ENCODE measurements around the gene PRRC2A.

PRRC2A gene

GRCh38 chr6:31634969-31635575 lies 14.6 kb downstream of the PRRC2A start:
- ChIA-PET POLR2A (interaction anchor here (1.0 to 2.0 kb wide), 5 partner anchors 10 to 88 kb away, joined by 3 to 11 read pairs (median 7); partner anchors contain the start of genes ATP6V1G2, BAG6, LY6G5B and NFKBIL1), CTCF (interaction anchor here (1.1 kb wide), 1 partner anchor 17 kb away, joined by 3 read pairs; no protein-coding TSS in a partner anchor)
- no peak for DNase-seq (ENCODE audit: extremely low spot score)
- TF ChIP-seq NFRKB (IDR thresholded peaks at IDR 0.05) = no peak
- no peak for TF ChIP-seq ELF4 (IDR thresholded peaks at IDR 0.05)
- TF ChIP-seq ZNF384 (IDR thresholded peaks at IDR 0.05) = no peak
- no peak for TF ChIP-seq TARDBP (IDR thresholded peaks at IDR 0.05)
- no peak for TF ChIP-seq LEF1 (IDR thresholded peaks at IDR 0.05; ENCODE audit: borderline replicate concordance)
- TF ChIP-seq FOXM1 (IDR thresholded peaks at IDR 0.05; ENCODE audit: borderline replicate concordance) = no peak
- no peak for TF ChIP-seq SP1 (IDR thresholded peaks at IDR 0.05)
- TF ChIP-seq L3MBTL2 (conservative IDR thresholded peaks at IDR 0.05) = no peak
- no peak for TF ChIP-seq ARNT (IDR thresholded peaks at IDR 0.05)
- no peak for TF ChIP-seq FOXK2 (IDR thresholded peaks at IDR 0.05)
- no peak for TF ChIP-seq FOXA1 (IDR thresholded peaks at IDR 0.05)
- no peak for TF ChIP-seq CTBP1 (IDR thresholded peaks at IDR 0.05; ENCODE audit: borderline replicate concordance)
- TF ChIP-seq BHLHE40 (IDR thresholded peaks at IDR 0.05; ENCODE audit: borderline replicate concordance) = no peak

GRCh38 chr6:31636698-31637596 lies 16.4 kb downstream of the PRRC2A start:
- no peak for DNase-seq (ENCODE audit: extremely low spot score)
- TF ChIP-seq ARNT (IDR thresholded peaks at IDR 0.05) = no peak
- TF ChIP-seq SP1 (IDR thresholded peaks at IDR 0.05) = no peak
- no peak for TF ChIP-seq ZNF384 (IDR thresholded peaks at IDR 0.05)
- no peak for TF ChIP-seq L3MBTL2 (conservative IDR thresholded peaks at IDR 0.05)
- TF ChIP-seq FOXM1 (IDR thresholded peaks at IDR 0.05; ENCODE audit: borderline replicate concordance) = no peak
- TF ChIP-seq HDGF (IDR thresholded peaks at IDR 0.05; ENCODE audit: borderline replicate concordance) = no peak
- no peak for TF ChIP-seq NFRKB (IDR thresholded peaks at IDR 0.05)
- TF ChIP-seq PKNOX1 (IDR thresholded peaks at IDR 0.05) = no peak
- no peak for TF ChIP-seq TARDBP (IDR thresholded peaks at IDR 0.05)
- TF ChIP-seq LEF1 (IDR thresholded peaks at IDR 0.05; ENCODE audit: borderline replicate concordance) = no peak
- TF ChIP-seq BHLHE40 (IDR thresholded peaks at IDR 0.05; ENCODE audit: borderline replicate concordance) = no peak
- no peak for TF ChIP-seq CTBP1 (IDR thresholded peaks at IDR 0.05; ENCODE audit: borderline replicate concordance)
- no peak for TF ChIP-seq FOXA1 (IDR thresholded peaks at IDR 0.05)
- no peak for TF ChIP-seq FOXK2 (IDR thresholded peaks at IDR 0.05)
- TF ChIP-seq SUZ12 (IDR thresholded peaks at IDR 0.05) = no peak
- TF ChIP-seq ELF4 (IDR thresholded peaks at IDR 0.05) = no peak
- ChIA-PET POLR2A (interaction anchor here (0.6 to 3.7 kb wide), 10 partner anchors 9 to 90 kb away, joined by 3 to 20 read pairs (median 4); partner anchors contain the start of genes ATP6V1G2, BAG6, C6orf47 and GPANK1), CTCF (no interaction called here)

- POLR2A ChIA-PET = interaction anchor here (1.0 to 3.7 kb wide), 8 partner anchors 10 to 92 kb away, joined by 3 to 20 read pairs (median 4); partner anchors contain the start of genes ATP6V1G2, BAG6, C6orf47 and CSNK2B
- no peak for DNase-seq (ENCODE audit: extremely low spot score)
- CTCF ChIA-PET = no interaction called here
- TF ChIP-seq FOXA1 (IDR thresholded peaks at IDR 0.05) (no peak), FOXK2 (IDR thresholded peaks at IDR 0.05) (no peak), ELF4 (IDR thresholded peaks at IDR 0.05) (no peak), FOXM1 (IDR thresholded peaks at IDR 0.05; ENCODE audit: borderline replicate concordance) (no peak), L3MBTL2 (conservative IDR thresholded peaks at IDR 0.05) (no peak), PKNOX1 (IDR thresholded peaks at IDR 0.05) (no peak), NFRKB (IDR thresholded peaks at IDR 0.05) (no peak), TARDBP (IDR thresholded peaks at IDR 0.05) (no peak), CTBP1 (IDR thresholded peaks at IDR 0.05; ENCODE audit: borderline replicate concordance) (no peak)
Measured at GRCh38 chr6:31639043-31639442, 18.5 kb downstream of the PRRC2A start.

- no peak for DNase-seq (ENCODE audit: extremely low spot score)
- ChIA-PET CTCF (no interaction called here), POLR2A (interaction anchor here (1.0 to 3.7 kb wide), 7 partner anchors 10 to 93 kb away, joined by 3 to 20 read pairs (median 5); partner anchors contain the start of genes ATP6V1G2, BAG6, C6orf47 and CSNK2B)
- TF ChIP-seq HDGF (IDR thresholded peaks at IDR 0.05; ENCODE audit: borderline replicate concordance) (no peak), FOXK2 (IDR thresholded peaks at IDR 0.05) (no peak), NFRKB (IDR thresholded peaks at IDR 0.05) (no peak), ARNT (IDR thresholded peaks at IDR 0.05) (no peak), CTBP1 (IDR thresholded peaks at IDR 0.05; ENCODE audit: borderline replicate concordance) (no peak), BHLHE40 (IDR thresholded peaks at IDR 0.05; ENCODE audit: borderline replicate concordance) (no peak), LEF1 (IDR thresholded peaks at IDR 0.05; ENCODE audit: borderline replicate concordance) (no peak), TARDBP (IDR thresholded peaks at IDR 0.05) (no peak), SP1 (IDR thresholded peaks at IDR 0.05) (no peak), FOXM1 (IDR thresholded peaks at IDR 0.05; ENCODE audit: borderline replicate concordance) (no peak), ZNF384 (IDR thresholded peaks at IDR 0.05) (no peak)
Measured at GRCh38 chr6:31639449-31639861, 18.9 kb downstream of the PRRC2A start.

GRCh38 chr6:31640612-31641011 lies 20.1 kb downstream of the PRRC2A start:
- ChIA-PET CTCF (no interaction called here), POLR2A (interaction anchor here (1.2 to 3.7 kb wide), 3 partner anchors 10 to 20 kb away, joined by 5 to 20 read pairs (median 19); partner anchors contain the start of genes BAG6 and C6orf47)
- TF ChIP-seq LEF1 (IDR thresholded peaks at IDR 0.05; ENCODE audit: borderline replicate concordance) = no peak
- TF ChIP-seq FOXK2 (IDR thresholded peaks at IDR 0.05) = no peak
- TF ChIP-seq ZNF384 (IDR thresholded peaks at IDR 0.05) = no peak
- TF ChIP-seq SP1 (IDR thresholded peaks at IDR 0.05) = no peak
- TF ChIP-seq SUZ12 (IDR thresholded peaks at IDR 0.05) = no peak
- TF ChIP-seq ARNT (IDR thresholded peaks at IDR 0.05) = no peak
- no peak for TF ChIP-seq L3MBTL2 (conservative IDR thresholded peaks at IDR 0.05)
- no peak for TF ChIP-seq BHLHE40 (IDR thresholded peaks at IDR 0.05; ENCODE audit: borderline replicate concordance)
- TF ChIP-seq FOXA1 (IDR thresholded peaks at IDR 0.05) = no peak
- TF ChIP-seq CTBP1 (IDR thresholded peaks at IDR 0.05; ENCODE audit: borderline replicate concordance) = no peak
- TF ChIP-seq TARDBP (IDR thresholded peaks at IDR 0.05) = no peak
- TF ChIP-seq NFRKB (IDR thresholded peaks at IDR 0.05) = no peak
- TF ChIP-seq PKNOX1 (IDR thresholded peaks at IDR 0.05) = no peak
- TF ChIP-seq ELF4 (IDR thresholded peaks at IDR 0.05) = no peak
- TF ChIP-seq HDGF (IDR thresholded peaks at IDR 0.05; ENCODE audit: borderline replicate concordance) = no peak
- no peak for TF ChIP-seq FOXM1 (IDR thresholded peaks at IDR 0.05; ENCODE audit: borderline replicate concordance)
- DNase-seq (ENCODE audit: extremely low spot score) = no peak
